ENCODE data around the gene TNIK.

Gene TNIK

GRCh38 chr3:171459942-171460724, at the start of gene TNIK:
TSS of gene TNIK (minus strand) at chr3:171460405. CDS start at chr3:171460063, 342 bp downstream.
- Histone ChIP-seq H3K9me3 (ENCODE audit: low read length) (no peaks in the 10 kb centered on the region), H3K79me2 (ENCODE audit: insufficient read depth, low read length) (no peaks in the 10 kb centered on the region), H3K4me2 (ENCODE audit: low read length) (peak within 1 kb of the TSS; percentile 71), H2AFZ (ENCODE audit: low read length) (no peak within 1 kb of the TSS), H3K9me2 (ENCODE audit: low read depth, low read length) (no peaks in the 10 kb centered on the region), H4K20me1 (ENCODE audit: insufficient read depth, low read length) (no peaks in the 10 kb centered on the region), H3K27ac (ENCODE audit: low read depth, low read length, poor library complexity, severe bottlenecking) (no peak within 1 kb of the TSS), H3K4me3 (ENCODE audit: low read depth, low read length, poor library complexity, severe bottlenecking) (peak within 1 kb of the TSS; percentile 59), H3K4me1 (ENCODE audit: insufficient read depth, low read length, severe bottlenecking) (peaks cover 13% of the 10 kb centered on the region), H3K27me3 (ENCODE audit: insufficient read depth, low read length) (peaks cover 5% of the 10 kb centered on the region; the same call in 1 of the 2 replicates), H3F3A (ENCODE audit: insufficient read depth, low read length) (no peaks in the 10 kb centered on the region), H3K9ac (ENCODE audit: low read length) (no peak within 1 kb of the TSS; the same call in 1 of the 2 replicates), H3K36me3 (ENCODE audit: insufficient read depth, low read length) (no peaks in the 10 kb centered on the region)
- TF ChIP-seq CTCF (IDR thresholded peaks at IDR 0.05; ENCODE audit: low read length) (no peak), EZH2 (IDR thresholded peaks at IDR 0.05; ENCODE audit: borderline replicate concordance, low read length) (no peak)

- Histone ChIP-seq H3K36me3 (ENCODE audit: insufficient read depth, low read length) (no peaks in the 10 kb centered on the region), H3K4me2 (ENCODE audit: low read length) (no peak overlapping the region), H3K9me3 (ENCODE audit: low read length) (no peaks in the 10 kb centered on the region), H3K9ac (ENCODE audit: low read length) (no peak overlapping the region), H3F3A (ENCODE audit: insufficient read depth, low read length) (no peaks in the 10 kb centered on the region), H3K27me3 (ENCODE audit: insufficient read depth, low read length) (no peaks in the 10 kb centered on the region), H3K4me3 (ENCODE audit: low read depth, low read length, poor library complexity, severe bottlenecking) (no peak overlapping the region), H2AFZ (ENCODE audit: low read length) (no peak overlapping the region), H3K4me1 (ENCODE audit: insufficient read depth, low read length, severe bottlenecking) (no peaks in the 10 kb centered on the region), H3K27ac (ENCODE audit: low read depth, low read length, poor library complexity, severe bottlenecking) (no peak overlapping the region), H4K20me1 (ENCODE audit: insufficient read depth, low read length) (no peaks in the 10 kb centered on the region), H3K9me2 (ENCODE audit: low read depth, low read length) (no peaks in the 10 kb centered on the region), H3K79me2 (ENCODE audit: insufficient read depth, low read length) (no peaks in the 10 kb centered on the region)
- no peak for TF ChIP-seq CTCF (IDR thresholded peaks at IDR 0.05; ENCODE audit: low read length)
- no peak for TF ChIP-seq EZH2 (IDR thresholded peaks at IDR 0.05; ENCODE audit: borderline replicate concordance, low read length)
Observed at GRCh38 chr3:171508676-171509075, 48.5 kb upstream of the TNIK start.

- Histone ChIP-seq H3K4me2 (ENCODE audit: low read length) (no peak overlapping the region), H3K27me3 (ENCODE audit: insufficient read depth, low read length) (no peaks in the 10 kb centered on the region), H3K79me2 (ENCODE audit: insufficient read depth, low read length) (no peaks in the 10 kb centered on the region), H3K36me3 (ENCODE audit: insufficient read depth, low read length) (no peaks in the 10 kb centered on the region), H3K4me3 (ENCODE audit: low read depth, low read length, poor library complexity, severe bottlenecking) (no peak overlapping the region), H3K9ac (ENCODE audit: low read length) (no peak overlapping the region), H3K4me1 (ENCODE audit: insufficient read depth, low read length, severe bottlenecking) (no peaks in the 10 kb centered on the region), H4K20me1 (ENCODE audit: insufficient read depth, low read length) (no peaks in the 10 kb centered on the region), H3K9me2 (ENCODE audit: low read depth, low read length) (no peaks in the 10 kb centered on the region), H3F3A (ENCODE audit: insufficient read depth, low read length) (no peaks in the 10 kb centered on the region), H2AFZ (ENCODE audit: low read length) (no peak overlapping the region), H3K9me3 (ENCODE audit: low read length) (no peaks in the 10 kb centered on the region), H3K27ac (ENCODE audit: low read depth, low read length, poor library complexity, severe bottlenecking) (no peak overlapping the region)
- TF ChIP-seq CTCF (IDR thresholded peaks at IDR 0.05; ENCODE audit: low read length) (no peak), EZH2 (IDR thresholded peaks at IDR 0.05; ENCODE audit: borderline replicate concordance, low read length) (no peak)
Observed at GRCh38 chr3:171508206-171508605, 48.0 kb upstream of the TNIK start.

Data from OCI-LY1 (cell line).